SK-N-SH (cell line): Measurements from ENCODE around the gene EPHB2. TPM values are rescaled to one million over a fixed set of nuclear protein-coding genes. Genes with fewer than 3 reads are reported as not detected.

ENCODE experiments used
- CTCF ChIA-PET: fragments of 300-600, 350-600 bp; formaldehyde crosslinking; extraction: SDS; loops from one replicate; lab custom pipeline; 2021; lab: Yijun Ruan, JAX
- POLR2A ChIA-PET: fragments of 350-600 bp; sonication (Branson Sonifier 250); formaldehyde crosslinking; extraction: SDS; loops from one replicate; lab custom pipeline; 2020; ENCODE audit warnings: antibody characterized with exemption, inconsistent platforms; lab: Yijun Ruan, JAX
- DNase-seq: peaks from one replicate; pipeline ENCODE4 v3.0.0; 2012
- H2AFZ ChIP-seq: fragments of 200-600 bp; sonication (generic); 2 replicates; pipeline ENCODE4 v1.8.1; 2016; ENCODE audit warnings: antibody characterized with exemption, mild to moderate bottlenecking, low read depth
- H3F3A ChIP-seq: fragments of 200-600 bp; sonication (generic); replicated peaks from 2 replicates; pipeline ENCODE3; 2016; ENCODE audit warnings: antibody characterized with exemption, mild to moderate bottlenecking; ENCODE audit not compliant: insufficient read depth
- H3K27ac ChIP-seq, 2 experiments: fragments of 200-500 bp in 1 of 2; fragments of 200-600 bp in 1 of 2; sonication (Bioruptor generic) in 1 of 2; sonication (generic), shearing (Covaris generic) in 1 of 2; 2 replicates each; pipeline versions ENCODE4 v1.5.1 to v1.6.1; 2014 to 2016; ENCODE audit warnings: low read depth in 2 of 2, inconsistent platforms in 1 of 2, low read length in 1 of 2, mild to moderate bottlenecking in 1 of 2, mixed read lengths in 1 of 2
- H3K27me3 ChIP-seq: fragments of 200-600 bp; sonication (generic), shearing (Covaris generic); 2 replicates; pipeline ENCODE4 v1.6.1; 2016; ENCODE audit warnings: mixed run types; ENCODE audit not compliant: insufficient read depth
- H3K36me3 ChIP-seq, 2 experiments: fragments of 200-500 bp in 1 of 2; fragments of 200-600 bp in 1 of 2; sonication (Bioruptor generic) in 1 of 2; sonication (generic) in 1 of 2; replicated peaks in 1 of 2; 2 replicates each; pipeline versions ENCODE3 to v1.5.1; 2014 to 2016; ENCODE audit warnings: low read length in 1 of 2, mild to moderate bottlenecking in 1 of 2; ENCODE audit not compliant: insufficient read depth in 2 of 2, control insufficient read depth in 1 of 2
- H3K4me1 ChIP-seq, 2 experiments: fragments of 200-500 bp in 1 of 2; fragments of 200-600 bp in 1 of 2; sonication (Bioruptor generic) in 1 of 2; sonication (generic), shearing (Covaris generic) in 1 of 2; 2 replicates each; pipeline versions ENCODE4 v1.5.1 to v1.6.1; 2014 to 2016; ENCODE audit warnings: low read depth in 1 of 2, low read length in 1 of 2, mixed run types in 1 of 2; ENCODE audit not compliant: insufficient read depth in 2 of 2, control insufficient read depth in 1 of 2
- H3K4me2 ChIP-seq: fragments of 200-600 bp; sonication (generic), shearing (Covaris generic); 2 replicates; pipeline ENCODE4 v1.6.1; 2017; ENCODE audit warnings: mixed run types
- H3K4me3 ChIP-seq, 2 experiments: fragments of 200-500 bp in 1 of 2; fragments of 200-600 bp in 1 of 2; sonication (Bioruptor generic) in 1 of 2; sonication (generic), shearing (Covaris generic) in 1 of 2; 2 replicates each; pipeline versions ENCODE4 v1.5.1 to v1.8.1; 2014 to 2016; ENCODE audit warnings: low read depth in 2 of 2, inconsistent platforms in 1 of 2, low read length in 1 of 2, mild to moderate bottlenecking in 1 of 2, mixed read lengths in 1 of 2, moderate library complexity in 1 of 2
- H3K79me2 ChIP-seq: fragments of 200-600 bp; sonication (generic); 2 replicates; pipeline ENCODE4 v1.8.1; 2017; ENCODE audit warnings: mild to moderate bottlenecking; ENCODE audit not compliant: insufficient read depth
- H3K9ac ChIP-seq: fragments of 200-600 bp; sonication (generic); 2 replicates; pipeline ENCODE4 v1.6.1; 2017; ENCODE audit warnings: mixed run types
- H3K9me2 ChIP-seq: fragments of 200-600 bp; sonication (generic); 2 replicates; pipeline ENCODE4 v1.6.1; 2017; ENCODE audit warnings: mixed run types
- H3K9me3 ChIP-seq: fragments of 200-600 bp; sonication (generic); 2 replicates; pipeline ENCODE4 v1.6.1; 2017; ENCODE audit warnings: mixed run types, mild to moderate bottlenecking, moderate library complexity
- H4K20me1 ChIP-seq: fragments of 200-600 bp; sonication (generic); 2 replicates; pipeline ENCODE4 v1.6.1; 2017; ENCODE audit warnings: mild to moderate bottlenecking, mixed run types; ENCODE audit not compliant: insufficient read depth
- CHD2 ChIP-seq: fragments of 150-350 bp; IDR thresholded peaks from 2 replicates; pipeline ENCODE4 v1.6.1; 2018; ENCODE audit warnings: low read length; ENCODE audit not compliant: partially characterized antibody
- CTCF ChIP-seq: fragments of 200-600 bp; sonication (generic); IDR thresholded peaks from 2 replicates; pipeline ENCODE4 v1.6.1; 2017; ENCODE audit warnings: antibody characterized with exemption, mild to moderate bottlenecking, moderate library complexity
- NFIC ChIP-seq: IDR thresholded peaks from 2 replicates; pipeline ENCODE4 v1.4.0; 2012; ENCODE audit warnings: borderline replicate concordance
- NRF1 ChIP-seq: IDR thresholded peaks from 2 replicates; pipeline ENCODE4 v1.6.1; 2012; ENCODE audit warnings: low read depth, mild to moderate bottlenecking, low read length
- POLR2AphosphoS5 ChIP-seq: IDR thresholded peaks from 2 replicates; pipeline ENCODE4 v1.6.1; 2012; ENCODE audit warnings: low read depth, low read length
- RAD21 ChIP-seq: IDR thresholded peaks from 2 replicates; pipeline ENCODE4 v1.6.1; 2012; ENCODE audit warnings: mild to moderate bottlenecking, low read length
- RXRA ChIP-seq: IDR thresholded peaks from 2 replicates; pipeline ENCODE4 v1.4.0; 2012; ENCODE audit warnings: low read depth, mild to moderate bottlenecking, borderline replicate concordance
- SIN3A ChIP-seq: IDR thresholded peaks from 2 replicates; pipeline ENCODE4 v1.6.1; 2012; ENCODE audit warnings: low read depth, mild to moderate bottlenecking, low read length, moderate library complexity, borderline replicate concordance
- TAF1 ChIP-seq: IDR thresholded peaks from 2 replicates; pipeline ENCODE4 v1.6.1; 2012; ENCODE audit warnings: low read depth, mild to moderate bottlenecking, low read length, moderate library complexity, borderline replicate concordance
- YY1 ChIP-seq: IDR thresholded peaks from 2 replicates; pipeline ENCODE4 v1.4.0; 2012; ENCODE audit warnings: low read depth, mild to moderate bottlenecking
- WGBS: methylation state at CpG from one replicate; pipeline ENCODE4 v1.1.6; 2017; ENCODE audit warnings: low lambda C conversion rate; 5-methylcytosine and 5-hydroxymethylcytosine counted together
- polyA plus RNA-seq, 3 experiments: library from polyadenylated mRNA; depleted of rRNA; stranded (reverse); fragments of >200 nt; gene quantifications; 2 replicates each; pipeline ENCODE4 v1.2.3, GENCODE V29; 2012
- TF ChIP-seq, protein P1 (sequence below): fragments of 150-350 bp; IDR thresholded peaks from 2 replicates; pipeline ENCODE4 v1.6.1; 2017; ENCODE audit warnings: antibody characterized with exemption, low read length, low read depth, borderline replicate concordance

Gene EPHB2
- polyA plus RNA-seq, 1 of the 3 experiments (the other 2 are of a cell fraction): 25.2 TPM

- TF ChIP-seq CTCF (no peak), POLR2AphosphoS5 (no peak), NFIC (no peak)
Observed at GRCh38 chr1:22865736-22866135, 155.1 kb downstream of the EPHB2 start (continued).

GRCh38 chr1:22866868-22867267, 156.2 kb downstream of the EPHB2 start:
- DNase-seq: no peak
- CTCF ChIA-PET: no interaction called here
- Histone ChIP-seq H3K27me3 (no peaks in the 10 kb centered on the region), H3K4me2 (no peak overlapping the region), H2AFZ (no peak overlapping the region), H3K9me2 (no peaks in the 10 kb centered on the region), H3K9me3 (no peaks in the 10 kb centered on the region), H3K79me2 (no peaks in the 10 kb centered on the region), H3K27ac (no peak overlapping the region), H3K4me3 (no peak overlapping the region), H4K20me1 (0 out of 2 replicates have a peak, but pooled peaks cover 4% of the 10 kb centered on the region), H3F3A (peaks cover 11% of the 10 kb centered on the region), H3K4me1 (peaks cover 11 to 16% of the 10 kb centered on the region in 2 experiments), H3K9ac (no peak overlapping the region), H3K36me3 (peaks cover 6 to 34% of the 10 kb centered on the region in 2 experiments)
- POLR2A ChIA-PET: no interaction called here
- 96% methylated on average over 5 of the region's 5 CpGs for WGBS
- no peak for TF ChIP-seq NRF1
- no peak for TF ChIP-seq NFIC

DNA sequence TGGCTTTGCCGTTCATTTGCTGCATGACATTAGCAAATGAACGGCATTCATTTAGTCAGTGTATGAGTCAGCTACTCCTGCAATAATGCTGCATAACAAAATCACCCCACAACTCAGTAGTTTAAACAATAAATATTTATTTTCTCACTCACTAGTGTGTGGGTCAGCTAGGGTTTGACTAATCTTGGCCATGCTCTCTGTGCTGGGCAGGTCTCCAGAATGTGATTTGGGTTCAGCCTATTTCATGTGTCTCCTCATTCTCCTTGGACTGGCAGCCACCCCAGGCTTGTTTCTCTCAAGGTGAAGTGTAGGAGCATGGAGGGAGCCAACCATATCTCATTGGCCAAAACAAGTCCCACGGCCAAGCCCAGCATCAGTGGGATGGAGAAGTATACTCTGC, 157.7 kb downstream of the EPHB2 start:
- Histone ChIP-seq H4K20me1 (0 out of 2 replicates have a peak, but pooled peaks cover 4% of the 10 kb centered on the region), H3K4me2 (no peak overlapping the region), H3K36me3 (peaks cover 12 to 41% of the 10 kb centered on the region in 2 experiments), H3K9ac (no peak overlapping the region), H3K9me2 (no peaks in the 10 kb centered on the region), H3K4me1 (peaks cover 10 to 14% of the 10 kb centered on the region in 2 experiments; a peak in 3 of 4 replicates), H3K27me3 (no peaks in the 10 kb centered on the region), H3K9me3 (no peaks in the 10 kb centered on the region), H3K27ac (no peak overlapping the region), H2AFZ (no peak overlapping the region), H3K4me3 (no peak overlapping the region), H3K79me2 (no peaks in the 10 kb centered on the region), H3F3A (peaks cover 10% of the 10 kb centered on the region)
- POLR2A ChIA-PET: no interaction called here
- DNase-seq: no peak
- CTCF ChIA-PET: interaction anchor here (1.0 kb wide), 1 partner anchor 21 kb away, joined by 3 read pairs; no protein-coding TSS in a partner anchor
- 100% methylated on average over 3 of the region's 3 CpGs for WGBS
- no peak for TF ChIP-seq YY1
- no peak for TF ChIP-seq CHD2
- TF ChIP-seq TAF1: no peak
- TF ChIP-seq RAD21: no peak
- no peak for TF ChIP-seq RXRA
- TF ChIP-seq, protein P1, sequence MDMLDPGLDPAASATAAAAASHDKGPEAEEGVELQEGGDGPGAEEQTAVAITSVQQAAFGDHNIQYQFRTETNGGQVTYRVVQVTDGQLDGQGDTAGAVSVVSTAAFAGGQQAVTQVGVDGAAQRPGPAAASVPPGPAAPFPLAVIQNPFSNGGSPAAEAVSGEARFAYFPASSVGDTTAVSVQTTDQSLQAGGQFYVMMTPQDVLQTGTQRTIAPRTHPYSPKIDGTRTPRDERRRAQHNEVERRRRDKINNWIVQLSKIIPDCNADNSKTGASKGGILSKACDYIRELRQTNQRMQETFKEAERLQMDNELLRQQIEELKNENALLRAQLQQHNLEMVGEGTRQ: no peak
- no peak for TF ChIP-seq NRF1
- TF ChIP-seq SIN3A: no peak
- TF ChIP-seq CTCF: no peak
